HK-2 (cell line): Measurements from ENCODE around the gene FAM229A.

Experiments
- DNase-seq: peaks from one replicate; pipeline ENCODE4 v3.0.0-alpha.2; 2018; ENCODE audit not compliant: unreplicated experiment

The FAM229A gene

DNA sequence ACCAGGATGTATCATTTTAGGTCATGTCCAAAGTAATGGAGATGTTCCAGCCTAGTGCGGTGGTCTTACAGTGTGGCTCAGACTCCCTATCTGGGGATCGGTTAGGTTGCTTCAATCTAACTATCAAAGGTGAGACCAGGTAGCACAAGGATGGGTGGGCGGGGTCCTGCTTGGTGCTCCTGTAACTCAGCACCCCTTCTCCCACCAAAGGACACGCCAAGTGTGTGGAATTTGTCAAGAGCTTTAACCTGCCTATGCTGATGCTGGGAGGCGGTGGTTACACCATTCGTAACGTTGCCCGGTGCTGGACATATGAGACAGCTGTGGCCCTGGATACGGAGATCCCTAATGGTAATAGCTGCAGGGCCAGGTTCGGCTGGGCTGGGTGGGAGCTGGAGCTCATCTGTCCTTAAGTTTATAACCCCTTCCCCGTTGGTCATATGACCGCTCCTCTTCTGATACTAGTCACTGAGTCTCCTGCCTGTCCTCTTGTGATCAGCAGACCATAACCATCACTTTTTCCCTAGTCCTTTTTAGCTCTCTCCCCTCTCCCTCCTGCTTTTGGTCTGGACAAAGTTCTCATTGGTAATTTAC, 31.6 kb downstream of the FAM229A start:
- DNase-seq: no peak

DNA sequence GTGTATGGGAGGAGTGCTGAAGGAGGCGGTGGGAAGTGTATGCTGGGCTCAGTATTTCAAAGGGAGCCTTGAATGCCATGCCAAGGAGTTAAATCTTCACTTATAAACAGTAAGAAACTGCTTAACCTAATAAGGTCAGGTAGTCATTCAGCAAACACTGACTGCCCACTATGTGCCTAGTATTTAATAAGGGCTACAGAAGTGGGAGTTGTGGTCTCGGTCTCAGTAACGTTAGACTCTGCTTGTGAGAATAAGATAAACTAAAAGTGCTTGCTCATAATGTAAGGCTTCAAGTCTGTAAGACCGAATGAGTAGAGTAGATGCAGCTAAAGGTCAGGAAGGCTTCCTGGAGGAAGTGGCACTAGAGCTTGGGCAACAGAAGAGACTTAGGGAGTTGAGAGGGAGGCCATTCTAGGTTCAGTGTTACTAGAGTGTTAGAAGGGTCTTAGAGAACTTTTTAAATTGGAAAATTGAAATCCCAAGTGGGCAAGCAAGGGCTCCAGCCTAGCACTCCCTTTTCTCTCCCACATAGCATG, 32.3 kb downstream of the FAM229A start:
- DNase-seq: no peak

DNA sequence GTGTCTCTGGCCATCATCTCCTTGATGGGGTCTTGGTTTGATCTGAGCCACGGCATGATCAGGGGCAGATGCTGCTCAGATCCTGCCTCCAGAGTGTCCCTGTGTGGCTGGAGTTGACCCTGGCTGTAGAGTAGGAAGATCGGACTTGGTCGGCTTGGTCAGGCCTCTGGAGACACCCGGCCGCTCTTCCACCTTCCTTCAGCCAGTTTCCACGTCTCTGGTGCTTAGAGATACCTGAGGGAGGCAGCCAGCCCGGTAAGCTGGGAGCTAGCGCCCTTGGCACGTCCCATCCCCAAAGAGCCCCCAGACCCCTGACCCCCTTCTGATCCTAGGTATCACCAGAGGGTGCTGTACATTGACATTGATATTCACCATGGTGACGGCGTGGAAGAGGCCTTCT, 35.1 kb downstream of the FAM229A start:
- no peak for DNase-seq

DNA sequence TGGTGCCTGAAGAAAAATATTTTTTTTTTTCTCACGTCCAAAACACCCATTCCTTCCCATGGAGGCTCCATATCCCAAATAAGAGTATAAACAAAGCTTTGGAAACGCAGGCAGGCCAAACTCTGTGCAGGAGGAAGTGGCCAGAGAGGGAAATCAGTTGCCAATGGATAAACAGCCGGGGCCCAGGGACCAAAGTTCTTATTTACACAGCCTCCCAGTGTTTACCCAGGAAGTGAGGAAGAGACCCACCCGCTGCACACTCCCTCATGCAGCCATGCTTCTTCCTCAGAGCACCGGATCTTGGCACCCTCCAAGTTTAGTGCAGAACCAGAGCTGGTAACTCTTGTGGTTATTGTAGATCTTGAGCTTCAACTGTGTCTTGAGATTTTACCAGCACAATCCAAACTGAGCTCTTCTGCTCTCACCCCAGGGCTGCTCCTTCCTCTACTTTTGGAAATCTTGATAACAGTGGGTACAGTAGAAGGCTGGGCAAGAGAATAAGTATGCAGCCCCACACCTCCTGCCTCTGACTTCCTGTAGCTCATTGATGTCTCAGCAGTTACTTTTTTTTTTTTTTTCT, 40.5 kb downstream of the FAM229A start:
- no peak for DNase-seq

DNA sequence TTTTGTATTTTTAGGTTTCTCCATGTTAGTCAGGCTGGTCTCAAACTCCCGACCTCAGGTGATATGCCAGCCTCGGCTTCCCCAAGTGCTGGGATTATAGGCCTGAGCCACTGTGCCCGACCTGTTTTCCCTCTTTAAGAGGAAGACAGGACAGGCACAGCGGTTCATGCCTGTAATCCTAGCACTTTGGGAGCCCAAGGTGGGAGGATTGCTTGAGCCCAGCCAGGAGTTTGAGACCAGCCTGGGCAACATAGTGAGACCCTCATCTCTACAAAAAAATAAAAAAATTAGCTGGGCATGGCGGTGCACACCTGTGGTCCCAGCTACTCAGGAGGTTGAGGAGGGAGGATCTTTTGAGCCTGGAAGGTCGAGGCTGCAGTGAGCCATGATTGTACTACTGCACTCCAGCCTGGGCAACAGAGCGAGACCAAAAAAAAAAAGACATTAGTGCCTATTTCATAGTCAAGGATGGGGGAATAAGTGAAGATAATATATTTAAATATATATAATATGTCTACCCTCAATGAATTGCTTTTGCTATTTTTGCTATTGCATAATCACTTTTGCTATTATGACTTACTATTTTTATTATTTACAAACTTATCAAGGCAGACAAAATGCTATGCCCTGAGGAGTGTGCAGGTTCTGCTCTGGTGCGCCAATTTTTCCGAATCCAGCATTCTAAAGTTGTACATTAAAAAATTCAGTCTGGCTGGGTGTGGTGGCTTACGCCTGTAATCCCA, 44.0 kb downstream of the FAM229A start:
- no peak for DNase-seq

DNA sequence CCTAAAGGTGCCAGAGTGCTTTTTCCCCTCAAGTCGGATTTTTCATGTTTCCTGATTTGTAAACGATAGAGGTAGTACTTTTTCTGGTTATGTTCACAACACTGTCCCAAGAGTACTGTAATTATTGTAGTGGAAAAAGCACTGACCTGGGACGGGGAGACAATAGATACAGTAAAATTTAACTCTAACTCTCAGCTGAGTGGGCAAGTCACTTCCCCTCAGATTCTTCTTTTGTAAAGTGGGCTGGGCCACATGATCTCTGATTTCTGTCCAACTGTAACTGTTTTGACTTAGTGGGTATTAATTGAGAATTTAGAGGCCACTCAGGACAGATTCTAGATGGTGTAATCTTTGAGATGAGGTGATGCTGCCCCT, 45.4 kb downstream of the FAM229A start:
- no peak for DNase-seq

DNA sequence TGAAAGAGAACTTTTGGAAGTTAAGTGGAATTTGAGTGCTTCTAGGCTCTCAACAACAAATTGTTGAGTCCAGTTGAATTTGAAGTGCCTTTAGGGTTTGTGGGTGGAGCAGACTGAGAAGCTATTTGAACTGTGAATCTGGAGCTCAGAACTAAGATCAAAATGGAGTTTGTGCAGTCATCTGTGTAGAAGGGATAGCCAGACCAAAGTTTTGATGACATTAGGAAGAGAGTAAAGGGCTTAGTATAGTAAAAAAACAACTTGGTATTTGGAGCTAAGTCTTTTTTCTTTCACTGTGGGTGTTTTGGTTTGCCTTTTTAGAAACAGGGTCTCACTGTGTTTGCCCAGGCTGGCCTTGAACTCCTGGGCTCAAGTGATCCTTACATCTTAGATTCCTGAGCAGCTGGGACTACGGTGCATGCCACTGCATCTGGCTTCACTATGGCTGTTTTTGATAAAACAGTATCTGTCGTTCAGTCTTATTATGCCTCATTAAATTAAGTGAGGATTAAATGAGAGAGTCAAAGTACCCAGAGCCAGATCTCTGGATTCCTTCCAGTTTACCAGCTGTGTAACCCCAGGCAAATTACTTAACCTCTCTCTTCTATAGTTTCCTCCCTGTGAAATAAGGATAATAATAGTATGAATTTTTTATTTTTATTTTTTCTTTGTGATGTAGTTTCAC, 50.4 kb downstream of the FAM229A start:
- DNase-seq: no peak
